ENCODE measurements around the gene ZDHHC3. TPM values are rescaled to one million over a fixed set of nuclear protein-coding genes. Genes with fewer than 3 reads are reported as not detected.

The ZDHHC3 gene
- total RNA-seq, 1 experiment from 2014 or later: 84.9 TPM

DNA sequence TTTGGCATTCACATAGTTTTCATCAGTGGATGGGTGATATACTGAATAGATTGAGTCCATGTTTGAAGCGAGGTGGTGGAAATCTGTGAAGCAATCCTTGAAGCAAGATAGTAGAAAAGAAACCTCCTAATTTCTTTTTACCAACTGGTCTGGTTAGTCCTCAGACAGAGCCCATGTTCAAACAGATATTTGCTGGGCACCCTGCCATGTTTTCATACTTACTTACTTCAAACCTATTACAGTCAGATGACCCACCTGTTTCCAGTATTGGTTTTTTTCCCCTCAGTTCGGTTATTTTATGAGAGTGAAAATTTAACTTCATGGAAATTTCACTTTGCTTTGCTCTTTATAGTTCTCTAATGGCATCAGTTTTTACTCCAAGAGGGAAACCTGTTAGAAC is 23.8 kb upstream of the ZDHHC3 start:
- TF ChIP-seq, protein P1, sequence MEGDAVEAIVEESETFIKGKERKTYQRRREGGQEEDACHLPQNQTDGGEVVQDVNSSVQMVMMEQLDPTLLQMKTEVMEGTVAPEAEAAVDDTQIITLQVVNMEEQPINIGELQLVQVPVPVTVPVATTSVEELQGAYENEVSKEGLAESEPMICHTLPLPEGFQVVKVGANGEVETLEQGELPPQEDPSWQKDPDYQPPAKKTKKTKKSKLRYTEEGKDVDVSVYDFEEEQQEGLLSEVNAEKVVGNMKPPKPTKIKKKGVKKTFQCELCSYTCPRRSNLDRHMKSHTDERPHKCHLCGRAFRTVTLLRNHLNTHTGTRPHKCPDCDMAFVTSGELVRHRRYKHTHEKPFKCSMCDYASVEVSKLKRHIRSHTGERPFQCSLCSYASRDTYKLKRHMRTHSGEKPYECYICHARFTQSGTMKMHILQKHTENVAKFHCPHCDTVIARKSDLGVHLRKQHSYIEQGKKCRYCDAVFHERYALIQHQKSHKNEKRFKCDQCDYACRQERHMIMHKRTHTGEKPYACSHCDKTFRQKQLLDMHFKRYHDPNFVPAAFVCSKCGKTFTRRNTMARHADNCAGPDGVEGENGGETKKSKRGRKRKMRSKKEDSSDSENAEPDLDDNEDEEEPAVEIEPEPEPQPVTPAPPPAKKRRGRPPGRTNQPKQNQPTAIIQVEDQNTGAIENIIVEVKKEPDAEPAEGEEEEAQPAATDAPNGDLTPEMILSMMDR (IDR thresholded peaks at IDR 0.05; ENCODE audit: unreplicated experiment): no peak
- Mint-ChIP-seq H3K36me3 (ENCODE audit: insufficient read depth, unreplicated experiment) (peaks cover 29% of the 10 kb centered on the region), H3K4me1 (ENCODE audit: low read depth, unreplicated experiment) (peaks cover 17% of the 10 kb centered on the region), H3K27me3 (ENCODE audit: unreplicated experiment) (no peaks in the 10 kb centered on the region), H3K4me3 (ENCODE audit: low read depth, unreplicated experiment) (no peak overlapping the region), H3K27ac (ENCODE audit: unreplicated experiment) (no peak overlapping the region), H3K9me3 (ENCODE audit: low read depth, unreplicated experiment) (peaks cover under 1% of the 10 kb centered on the region)
- intact Hi-C loops (cut with micrococcal nuclease; ENCODE audit: unreplicated experiment): no loop called here
- DNase-seq: no peak
- no TSS peak for BruUV-seq (replicated peaks)
- CTCF ChIA-PET: no interaction called here

- Mint-ChIP-seq H3K27ac (ENCODE audit: unreplicated experiment) (no peak overlapping the region), H3K9me3 (ENCODE audit: low read depth, unreplicated experiment) (no peaks in the 10 kb centered on the region), H3K4me3 (ENCODE audit: low read depth, unreplicated experiment) (no peak overlapping the region), H3K4me1 (ENCODE audit: low read depth, unreplicated experiment) (peaks cover 35% of the 10 kb centered on the region), H3K27me3 (ENCODE audit: unreplicated experiment) (no peaks in the 10 kb centered on the region), H3K36me3 (ENCODE audit: insufficient read depth, unreplicated experiment) (peaks cover 32% of the 10 kb centered on the region)
- no peak for DNase-seq
- TF ChIP-seq, protein P1 (IDR thresholded peaks at IDR 0.05; ENCODE audit: unreplicated experiment): no peak
- no TSS peak for BruUV-seq (replicated peaks)
- CTCF ChIA-PET: no interaction called here
- intact Hi-C loops (cut with micrococcal nuclease; ENCODE audit: unreplicated experiment): no loop called here
Observed at GRCh38 chr3:44996556-44996969, 20.6 kb upstream of the ZDHHC3 start.

- H3K27me3 Mint-ChIP-seq (ENCODE audit: unreplicated experiment): no peaks in the 10 kb centered on the region
- H3K9me3 Mint-ChIP-seq (ENCODE audit: low read depth, unreplicated experiment): no peaks in the 10 kb centered on the region
- H3K4me3 Mint-ChIP-seq (ENCODE audit: low read depth, unreplicated experiment): no peak overlapping the region
- peaks cover 35% of the 10 kb centered on the region for H3K4me1 Mint-ChIP-seq (ENCODE audit: low read depth, unreplicated experiment)
- DNase-seq: peak; percentile 26
- intact Hi-C loops (cut with micrococcal nuclease; ENCODE audit: unreplicated experiment): no loop called here
- H3K36me3 Mint-ChIP-seq (ENCODE audit: insufficient read depth, unreplicated experiment): peaks cover 23% of the 10 kb centered on the region
- CTCF ChIA-PET: no interaction called here
- no peak overlapping the region for H3K27ac Mint-ChIP-seq (ENCODE audit: unreplicated experiment)
- BruUV-seq (replicated peaks): no TSS peak
- TF ChIP-seq, protein P1 (IDR thresholded peaks at IDR 0.05; ENCODE audit: unreplicated experiment): no peak
Observed at GRCh38 chr3:44995142-44995770, 19.3 kb upstream of the ZDHHC3 start.

DNA sequence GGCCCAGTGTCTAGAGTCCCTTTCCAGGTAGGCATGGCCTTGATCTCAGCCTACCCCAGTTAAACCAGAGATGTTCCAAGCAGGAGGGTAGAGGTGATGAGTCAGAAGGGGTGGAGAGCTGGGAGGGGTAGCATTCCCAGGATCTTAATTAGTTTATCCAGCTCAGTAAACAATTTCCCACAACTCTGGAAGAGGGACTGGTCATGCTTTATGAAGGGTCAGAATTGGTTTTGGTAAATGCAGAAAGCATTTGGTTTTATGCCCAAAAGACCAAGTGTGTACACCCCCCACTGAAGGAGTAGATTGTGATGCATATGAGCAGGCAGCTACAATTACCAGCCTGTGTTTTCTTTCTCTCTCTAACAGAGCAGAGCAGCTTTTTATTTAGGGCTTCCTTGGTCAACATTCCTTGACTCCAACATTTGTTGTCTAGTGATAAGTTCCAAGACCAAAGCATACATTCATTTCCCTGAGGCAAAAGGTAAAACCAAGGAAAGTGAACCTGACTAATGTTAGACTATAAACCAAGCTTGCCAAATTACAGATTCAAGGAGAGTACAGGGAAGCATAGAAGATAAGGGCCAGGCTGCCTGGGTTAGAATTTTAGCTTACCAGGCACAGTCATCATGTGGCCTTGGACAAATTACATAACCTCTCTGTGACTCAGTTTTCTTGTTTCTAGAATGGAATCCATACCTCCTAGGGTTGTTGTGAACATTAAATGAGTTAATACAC is 17.7 kb upstream of the ZDHHC3 start:
- DNase-seq: no peak
- H3K9me3 Mint-ChIP-seq (ENCODE audit: low read depth, unreplicated experiment): no peaks in the 10 kb centered on the region
- TF ChIP-seq, protein P1 (IDR thresholded peaks at IDR 0.05; ENCODE audit: unreplicated experiment): no peak
- H3K27ac Mint-ChIP-seq (ENCODE audit: unreplicated experiment): no peak overlapping the region
- no TSS peak for BruUV-seq (replicated peaks)
- no peaks in the 10 kb centered on the region for H3K27me3 Mint-ChIP-seq (ENCODE audit: unreplicated experiment)
- CTCF ChIA-PET: interaction anchor here (0.6 kb wide), 1 partner anchor 18 kb away, joined by 5 read pairs; the partner anchor contains the start of genes EXOSC7 and ZDHHC3
- H3K4me3 Mint-ChIP-seq (ENCODE audit: low read depth, unreplicated experiment): no peak overlapping the region
- intact Hi-C loops (cut with micrococcal nuclease; ENCODE audit: unreplicated experiment): no loop called here
- H3K36me3 Mint-ChIP-seq (ENCODE audit: insufficient read depth, unreplicated experiment): peaks cover 20% of the 10 kb centered on the region
- peaks cover 35% of the 10 kb centered on the region for H3K4me1 Mint-ChIP-seq (ENCODE audit: low read depth, unreplicated experiment)

Data from Calu3 (cell line).